WERI-Rb-1 (cell line): ENCODE data around the gene LOXL3.

Experiments
- DNase-seq: peaks from one replicate; pipeline ENCODE4 v3.0.0-alpha.2; 2020
- H3K27ac ChIP-seq: fragments of 250-450 bp; sonication (Bioruptor Pico); 2 replicates; pipeline ENCODE4 v1.5.1; 2020; ENCODE audit warnings: mild to moderate bottlenecking, moderate library complexity
- H3K27me3 ChIP-seq: fragments of 250-450 bp; sonication (Bioruptor Pico); 2 replicates; pipeline ENCODE4 v1.5.1; 2021; ENCODE audit warnings: mild to moderate bottlenecking, low read depth, moderate library complexity; ENCODE audit not compliant: insufficient read depth, severe bottlenecking
- H3K36me3 ChIP-seq: fragments of 250-450 bp; sonication (Bioruptor Pico); 2 replicates; pipeline ENCODE4 v1.5.1; 2020; ENCODE audit warnings: mild to moderate bottlenecking, moderate library complexity
- H3K4me3 ChIP-seq: 2 replicates; pipeline ENCODE4 v1.5.1; 2011; ENCODE audit warnings: low read depth, mild to moderate bottlenecking, control low read depth, low read length
- H3K9me3 ChIP-seq: fragments of 250-450 bp; sonication (Bioruptor Pico); 2 replicates; pipeline ENCODE4 v1.5.1; 2021; ENCODE audit warnings: mild to moderate bottlenecking, moderate library complexity; ENCODE audit not compliant: severe bottlenecking
- TF ChIP-seq, protein P1 (sequence below): IDR thresholded peaks from 2 replicates; pipeline ENCODE4 v1.5.1; 2011; ENCODE audit warnings: low read depth, mild to moderate bottlenecking, control low read depth, inconsistent platforms, low read length

LOXL3 gene

DNA sequence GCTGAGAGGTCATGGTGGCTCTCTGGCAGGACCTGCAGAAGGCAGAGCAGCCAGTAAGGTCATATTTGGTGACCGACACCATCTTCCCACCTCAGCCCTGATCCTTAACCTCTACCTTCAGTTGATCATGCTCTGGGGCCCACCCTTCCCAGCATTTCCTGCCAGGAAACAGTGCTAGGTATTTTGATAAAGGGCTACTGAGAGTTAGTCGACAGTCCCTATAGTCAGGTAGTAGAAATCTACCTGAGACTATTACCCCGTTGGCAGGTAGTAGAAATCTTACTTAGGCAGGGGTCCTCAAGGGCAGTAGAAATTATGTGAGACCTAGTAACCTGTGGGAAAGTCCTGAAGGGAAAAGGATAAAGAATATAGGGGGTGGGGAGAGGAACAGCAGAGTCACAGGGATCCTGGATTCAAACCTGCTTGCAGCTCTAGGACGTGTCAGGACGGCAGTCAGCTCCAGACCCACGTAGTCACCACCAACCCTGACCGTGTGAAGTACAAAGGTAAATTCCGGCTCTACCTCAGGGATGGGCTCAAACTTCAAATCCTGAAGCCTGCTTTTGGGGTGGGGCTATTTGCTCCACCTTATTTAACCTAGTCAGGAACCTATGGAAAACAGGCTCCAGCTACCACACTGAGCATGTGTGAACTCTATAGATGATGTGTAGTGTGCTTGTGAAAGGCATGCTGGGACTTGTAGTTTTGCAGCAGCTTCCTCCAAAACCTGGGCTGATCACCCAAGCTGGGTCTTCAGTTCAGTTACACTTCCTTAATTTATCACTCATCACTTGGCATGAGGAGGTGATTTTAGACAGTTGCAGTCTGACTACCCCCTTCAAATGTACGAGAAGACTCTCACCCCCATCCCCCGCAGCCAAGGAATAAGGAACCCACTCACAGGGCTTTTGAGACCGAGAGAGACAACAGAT, 27.8 kb downstream of the LOXL3 start, which contains the start of gene DQX1:
TSS of gene DQX1 (minus strand) at position 515 of the 932 bp plus-strand sequence. CDS start at position 13, 502 bp downstream.
- DNase-seq, result peak; percentile 50
- Histone ChIP-seq H3K4me3 (no peak within 1 kb of the TSS), H3K27me3 (no peaks in the 10 kb centered on the region), H3K36me3 (peaks cover 37% of the 10 kb centered on the region), H3K27ac (no peak within 1 kb of the TSS), H3K9me3 (no peaks in the 10 kb centered on the region)
- TF ChIP-seq, protein P1, sequence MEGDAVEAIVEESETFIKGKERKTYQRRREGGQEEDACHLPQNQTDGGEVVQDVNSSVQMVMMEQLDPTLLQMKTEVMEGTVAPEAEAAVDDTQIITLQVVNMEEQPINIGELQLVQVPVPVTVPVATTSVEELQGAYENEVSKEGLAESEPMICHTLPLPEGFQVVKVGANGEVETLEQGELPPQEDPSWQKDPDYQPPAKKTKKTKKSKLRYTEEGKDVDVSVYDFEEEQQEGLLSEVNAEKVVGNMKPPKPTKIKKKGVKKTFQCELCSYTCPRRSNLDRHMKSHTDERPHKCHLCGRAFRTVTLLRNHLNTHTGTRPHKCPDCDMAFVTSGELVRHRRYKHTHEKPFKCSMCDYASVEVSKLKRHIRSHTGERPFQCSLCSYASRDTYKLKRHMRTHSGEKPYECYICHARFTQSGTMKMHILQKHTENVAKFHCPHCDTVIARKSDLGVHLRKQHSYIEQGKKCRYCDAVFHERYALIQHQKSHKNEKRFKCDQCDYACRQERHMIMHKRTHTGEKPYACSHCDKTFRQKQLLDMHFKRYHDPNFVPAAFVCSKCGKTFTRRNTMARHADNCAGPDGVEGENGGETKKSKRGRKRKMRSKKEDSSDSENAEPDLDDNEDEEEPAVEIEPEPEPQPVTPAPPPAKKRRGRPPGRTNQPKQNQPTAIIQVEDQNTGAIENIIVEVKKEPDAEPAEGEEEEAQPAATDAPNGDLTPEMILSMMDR, result no peak

DNA sequence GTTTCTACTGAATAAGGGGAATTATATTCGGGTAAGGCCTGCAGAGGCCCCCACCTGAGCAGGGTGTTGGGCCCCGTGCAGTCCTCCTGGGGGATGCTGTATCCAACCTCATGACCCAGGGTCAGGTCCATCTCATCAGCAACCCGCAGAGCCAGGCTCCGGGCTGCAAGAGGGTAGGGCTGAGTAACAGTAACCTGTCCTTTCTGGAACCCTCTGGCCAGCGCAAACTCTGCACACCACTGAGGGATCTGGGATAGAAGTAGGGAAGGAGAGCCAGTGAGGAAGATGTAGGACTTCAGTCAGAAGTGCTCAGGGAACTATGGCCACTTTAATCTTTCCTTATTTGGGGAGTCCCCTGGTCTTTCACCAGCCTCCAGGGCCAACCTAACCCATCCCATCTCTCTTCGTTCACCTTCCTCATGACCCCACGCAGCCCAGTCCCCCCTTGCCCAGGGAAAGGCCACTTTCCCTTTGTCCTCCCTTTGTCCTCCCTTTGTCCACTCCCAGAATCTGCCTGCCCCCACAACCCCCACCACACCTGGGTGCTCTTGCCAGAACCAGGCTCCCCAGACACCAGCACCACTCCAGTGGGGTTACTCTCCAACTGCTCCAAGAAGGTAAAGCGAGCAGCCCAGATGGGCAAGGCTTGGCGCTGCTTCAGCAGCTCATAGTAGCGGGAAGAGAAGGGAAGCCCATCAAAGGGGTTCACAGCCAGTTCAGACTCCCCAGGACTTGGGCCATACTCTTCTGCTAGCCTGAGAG, 28.6 kb downstream of the LOXL3 start:
- H3K27ac ChIP-seq, result no peak overlapping the region
- peaks cover 35% of the 10 kb centered on the region for H3K36me3 ChIP-seq
- no peaks in the 10 kb centered on the region for H3K9me3 ChIP-seq
- no peak for DNase-seq
- H3K27me3 ChIP-seq, result no peaks in the 10 kb centered on the region
- TF ChIP-seq, protein P1, result no peak
- H3K4me3 ChIP-seq, result no peak overlapping the region

DNA sequence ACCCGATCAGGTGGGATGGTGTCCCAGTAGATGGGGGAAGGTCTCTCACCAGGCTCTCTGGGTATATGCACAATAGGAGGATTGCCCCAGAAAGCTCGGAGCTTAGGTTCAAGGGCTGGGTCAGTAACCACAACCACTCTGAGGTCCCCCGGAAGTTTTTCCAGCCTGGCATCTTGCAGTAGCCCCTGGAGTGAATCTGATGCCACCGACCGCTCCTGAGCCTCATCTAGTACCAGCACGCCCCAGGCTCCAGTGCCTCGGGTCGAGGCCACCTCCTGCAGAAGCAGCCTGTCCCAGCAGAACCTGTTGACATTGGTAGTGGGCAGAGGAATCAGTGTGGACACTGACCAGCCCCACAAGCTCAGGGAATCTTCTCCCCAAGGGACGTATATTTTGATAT, 29.7 kb downstream of the LOXL3 start:
- TF ChIP-seq, protein P1, result no peak
- no peaks in the 10 kb centered on the region for H3K27me3 ChIP-seq
- peaks cover 35% of the 10 kb centered on the region for H3K36me3 ChIP-seq
- H3K27ac ChIP-seq, result no peak overlapping the region
- DNase-seq, result no peak
- no peaks in the 10 kb centered on the region for H3K9me3 ChIP-seq
- no peak overlapping the region for H3K4me3 ChIP-seq

DNA sequence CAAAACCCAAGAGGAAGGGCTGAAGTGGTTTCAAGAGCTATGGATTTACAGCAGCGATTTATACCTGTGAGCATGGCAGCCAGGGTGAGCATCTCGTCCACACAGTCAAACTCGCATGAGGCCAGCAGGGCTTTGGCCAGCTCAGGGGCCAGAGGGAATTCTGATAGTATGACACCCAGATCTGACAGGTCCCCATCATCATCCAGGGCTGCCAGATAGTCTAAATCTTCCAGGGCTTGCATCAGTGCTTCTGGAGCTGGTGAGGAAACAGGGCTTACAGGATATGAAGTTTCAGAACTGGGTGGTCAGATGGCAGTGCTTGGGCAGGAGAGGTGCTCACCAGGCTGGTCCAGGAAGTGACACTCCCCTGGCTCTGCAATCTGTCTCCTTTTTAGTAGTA, 31.2 kb downstream of the LOXL3 start:
- peaks cover 24% of the 10 kb centered on the region for H3K36me3 ChIP-seq
- TF ChIP-seq, protein P1, result no peak

DNA sequence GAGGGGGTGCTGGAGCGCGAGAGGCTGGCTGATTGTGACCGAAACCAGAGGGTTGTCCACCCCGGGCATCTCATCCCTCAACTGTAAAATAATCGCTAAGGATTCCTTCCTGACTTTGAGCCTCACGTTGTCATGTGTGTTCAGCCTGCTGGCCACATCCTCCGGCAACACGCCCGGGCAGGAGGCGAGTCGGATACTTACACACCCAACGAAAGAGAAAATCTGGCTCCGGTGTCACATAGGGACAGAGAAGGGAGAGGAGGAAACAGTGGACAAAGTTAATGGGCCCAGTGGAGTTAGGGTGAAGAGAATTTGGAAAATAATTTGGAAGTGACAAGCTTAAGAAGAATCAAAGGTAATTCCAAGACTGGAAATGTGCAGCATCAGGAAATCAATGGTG, 37.1 kb downstream of the LOXL3 start:
- TF ChIP-seq, protein P1, result no peak
- H3K36me3 ChIP-seq, result peaks cover 10% of the 10 kb centered on the region; the same call in 1 of the 2 replicates
- H3K9me3 ChIP-seq, result no peaks in the 10 kb centered on the region
- H3K27me3 ChIP-seq, result no peaks in the 10 kb centered on the region
- peak; percentile 63 for DNase-seq
- peak overlapping the region; percentile 61 for H3K27ac ChIP-seq
- no peak overlapping the region for H3K4me3 ChIP-seq

More for the DNA sequence above, 31.2 kb downstream of the LOXL3 start:
- Histone ChIP-seq H3K27ac (no peak overlapping the region), H3K27me3 (no peaks in the 10 kb centered on the region), H3K4me3 (no peak overlapping the region), H3K9me3 (no peaks in the 10 kb centered on the region)
- DNase-seq, result no peak
